PC-3 (cell line): ENCODE results near the gene EXOSC9. TPM values are rescaled to one million over a fixed set of nuclear protein-coding genes. Genes with fewer than 3 reads are reported as not detected.

ENCODE experiments used
- ATAC-seq: fragments of 200-7000 bp; cut with Tn5 transposase; 2 replicates; pipeline ENCODE4 v1.9.1; 2020; ENCODE audit warnings: mild to moderate bottlenecking, moderate library complexity
- BruUV-seq: library from RNA; stranded (reverse); fragments of 400-500 nt; replicated peaks from 2 replicates; lab custom pipeline; 2021; lab: Mats Ljungman, UMichigan
- CTCF ChIA-PET: fragments of 300-600 bp; sonication (Branson Sonifier 250); formaldehyde crosslinking; loops from one replicate; lab custom pipeline; 2022; ENCODE audit warnings: antibody characterized with exemption; lab: Charles Lee
- POLR2A ChIA-PET: fragments of 300-600 bp; sonication (Branson Sonifier 250); formaldehyde crosslinking; loops from one replicate; lab custom pipeline; 2022; ENCODE audit warnings: antibody characterized with exemption; ENCODE audit not compliant: unreplicated experiment; lab: Charles Lee
- DNase-seq: peaks from one replicate; pipeline ENCODE4 v3.0.0-alpha.2; 2015
- H2AFZ ChIP-seq: fragments of 300-600 bp; sonication (generic); 2 replicates; pipeline ENCODE4 v1.6.0; 2016; ENCODE audit warnings: antibody characterized with exemption, low read length
- H3F3A ChIP-seq: fragments of 300-600 bp; sonication (generic); one replicate; pipeline ENCODE4 v1.6.0; 2017; ENCODE audit warnings: antibody characterized with exemption, low read length, control low read depth, mild to moderate bottlenecking; ENCODE audit not compliant: unreplicated experiment
- H3K27ac ChIP-seq: fragments of 300-600 bp; sonication (generic); 2 replicates; pipeline ENCODE4 v1.5.1; 2016; ENCODE audit warnings: mild to moderate bottlenecking, low read length
- H3K27me3 ChIP-seq: fragments of 300-600 bp; sonication (generic); 2 replicates; pipeline ENCODE4 v1.6.1; 2016; ENCODE audit warnings: low read length, mixed read lengths
- H3K36me3 ChIP-seq: fragments of 300-600 bp; sonication (generic); 2 replicates; pipeline ENCODE4 v1.6.1; 2016; ENCODE audit warnings: low read depth, mixed run types, low read length, mixed read lengths
- H3K4me1 ChIP-seq: fragments of 300-600 bp; sonication (generic); 2 replicates; pipeline ENCODE4 v1.5.1; 2016; ENCODE audit warnings: low read length; ENCODE audit not compliant: insufficient read depth
- H3K4me2 ChIP-seq: fragments of 300-600 bp; sonication (generic); 2 replicates; pipeline ENCODE4 v1.6.0; 2016; ENCODE audit warnings: low read length
- H3K4me3 ChIP-seq: fragments of 300-600 bp; sonication (generic); 2 replicates; pipeline ENCODE4 v1.5.1; 2016; ENCODE audit warnings: mild to moderate bottlenecking, low read length, mixed read lengths
- H3K79me2 ChIP-seq: fragments of 300-600 bp; sonication (generic); 2 replicates; pipeline ENCODE4 v1.6.1; 2017; ENCODE audit warnings: low read length, mixed read lengths
- H3K9ac ChIP-seq: fragments of 300-600 bp; sonication (generic); 2 replicates; pipeline ENCODE4 v1.6.0; 2016; ENCODE audit warnings: mild to moderate bottlenecking, low read length
- H3K9me2 ChIP-seq: fragments of 300-600 bp; sonication (generic); replicated peaks from 2 replicates; pipeline ENCODE4 v1.6.1; 2016; ENCODE audit warnings: mixed run types, low read length, mixed read lengths
- H3K9me3 ChIP-seq: fragments of 300-600 bp; sonication (generic); 2 replicates; pipeline ENCODE4 v1.6.1; 2016; ENCODE audit warnings: low read length, mixed read lengths
- H4K20me1 ChIP-seq: fragments of 300-600 bp; sonication (generic); 2 replicates; pipeline ENCODE4 v1.6.1; 2016; ENCODE audit warnings: low read length, mixed read lengths
- EZH2 ChIP-seq: fragments of 300-600 bp; sonication (generic); IDR thresholded peaks from one replicate; pipeline ENCODE4 v1.6.1; 2017; ENCODE audit warnings: antibody characterized with exemption, mild to moderate bottlenecking, low read length; ENCODE audit not compliant: unreplicated experiment
- EZH2phosphoT487 ChIP-seq: fragments of 300-600 bp; sonication (generic); IDR thresholded peaks from 2 replicates; pipeline ENCODE4 v1.6.1; 2018; ENCODE audit warnings: mild to moderate bottlenecking, antibody characterized with exemption, low read length, borderline replicate concordance
- intact Hi-C: fragments of 100-400 bp; cut with micrococcal nuclease; formaldehyde crosslinking; loops from 2 replicates; pipeline ENCODE4 v1.9.0; 2023
- total RNA-seq: library from RNA; depleted of rRNA; stranded (reverse); fragments of >200 nt; gene quantifications from 2 replicates; pipeline ENCODE4 v1.2.3, GENCODE V29; 2014; rRNA removed
- TF ChIP-seq, protein P1 (sequence below): fragments of 300-600 bp; sonication (generic); conservative IDR thresholded peaks from 2 replicates; pipeline ENCODE4 v1.5.1; 2017; ENCODE audit warnings: antibody characterized with exemption, low read depth, mild to moderate bottlenecking, low read length

EXOSC9 gene
- total RNA-seq, 1 experiment from 2014 or later, result 23.4 TPM

DNA sequence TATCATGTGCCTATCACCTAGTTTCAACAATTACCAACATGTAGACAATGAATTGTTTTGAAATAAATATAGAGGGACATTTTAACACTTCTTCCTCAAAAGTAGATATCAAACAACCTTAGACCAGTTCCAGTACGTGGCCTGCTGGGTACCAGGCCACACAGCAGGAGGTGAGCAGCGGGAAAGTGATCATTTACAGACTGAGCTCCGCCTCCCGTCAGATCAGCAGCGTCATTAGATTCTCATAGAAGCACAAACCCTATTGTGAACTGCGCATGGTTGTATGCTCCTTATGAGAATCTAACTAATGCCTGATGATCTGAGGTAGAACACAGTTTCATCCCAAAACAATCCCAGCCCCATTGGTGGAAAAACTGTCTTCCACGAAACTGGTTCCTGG, 62.7 kb downstream of the EXOSC9 start:
- H3K9me2 ChIP-seq, result no peaks in the 10 kb centered on the region
- H3K9me3 ChIP-seq, result no peaks in the 10 kb centered on the region
- H3K27ac ChIP-seq, result no peak overlapping the region
- no peak overlapping the region for H3K4me3 ChIP-seq
- ChIA-PET CTCF (no interaction called here), POLR2A (no interaction called here)
- H3K4me2 ChIP-seq, result no peak overlapping the region
- no peaks in the 10 kb centered on the region for H3K4me1 ChIP-seq
- ATAC-seq (no peak), DNase-seq (no peak)
- H4K20me1 ChIP-seq, result no peaks in the 10 kb centered on the region
- no peaks in the 10 kb centered on the region for H3K79me2 ChIP-seq
- H3K27me3 ChIP-seq, result no peaks in the 10 kb centered on the region
- no TSS peak for BruUV-seq
- H3F3A ChIP-seq, result no peaks in the 10 kb centered on the region
- peaks cover 12% of the 10 kb centered on the region for H3K36me3 ChIP-seq
- intact Hi-C loops, result no loop called here
- H2AFZ ChIP-seq, result no peak overlapping the region
- TF ChIP-seq EZH2phosphoT487 (no peak), EZH2 (no peak)
- TF ChIP-seq, protein P1, sequence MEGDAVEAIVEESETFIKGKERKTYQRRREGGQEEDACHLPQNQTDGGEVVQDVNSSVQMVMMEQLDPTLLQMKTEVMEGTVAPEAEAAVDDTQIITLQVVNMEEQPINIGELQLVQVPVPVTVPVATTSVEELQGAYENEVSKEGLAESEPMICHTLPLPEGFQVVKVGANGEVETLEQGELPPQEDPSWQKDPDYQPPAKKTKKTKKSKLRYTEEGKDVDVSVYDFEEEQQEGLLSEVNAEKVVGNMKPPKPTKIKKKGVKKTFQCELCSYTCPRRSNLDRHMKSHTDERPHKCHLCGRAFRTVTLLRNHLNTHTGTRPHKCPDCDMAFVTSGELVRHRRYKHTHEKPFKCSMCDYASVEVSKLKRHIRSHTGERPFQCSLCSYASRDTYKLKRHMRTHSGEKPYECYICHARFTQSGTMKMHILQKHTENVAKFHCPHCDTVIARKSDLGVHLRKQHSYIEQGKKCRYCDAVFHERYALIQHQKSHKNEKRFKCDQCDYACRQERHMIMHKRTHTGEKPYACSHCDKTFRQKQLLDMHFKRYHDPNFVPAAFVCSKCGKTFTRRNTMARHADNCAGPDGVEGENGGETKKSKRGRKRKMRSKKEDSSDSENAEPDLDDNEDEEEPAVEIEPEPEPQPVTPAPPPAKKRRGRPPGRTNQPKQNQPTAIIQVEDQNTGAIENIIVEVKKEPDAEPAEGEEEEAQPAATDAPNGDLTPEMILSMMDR, result no peak
- H3K9ac ChIP-seq, result no peak overlapping the region

Other genes with a start within 250 kb of the EXOSC9 start
- gene ANXA5, start 104.3 kb upstream of the EXOSC9 start, total RNA-seq, result 271 and 280 TPM in 2 replicates
- gene SMIM43, start 36.2 kb upstream of the EXOSC9 start, total RNA-seq, result not detected in 2 replicates
- gene CCNA2, start 22.6 kb downstream of the EXOSC9 start, total RNA-seq, result 59.1 and 78.0 TPM in 2 replicates
- 5.2 and 10.1 TPM in 2 replicates for gene BBS7, start 69.2 kb downstream of the EXOSC9 start, total RNA-seq
- not detected in 2 replicates for gene TRPC3, start 150.7 kb downstream of the EXOSC9 start, total RNA-seq